Upper lobe of right lung (tissue), 1 donor: ENCODE results near the gene SWT1. TPM values are rescaled to one million over a fixed set of nuclear protein-coding genes. Genes with fewer than 3 reads are reported as not detected.

Experiments
- ATAC-seq: fragments of 200-7000 bp; cut with Tn5 transposase; one replicate; pipeline ENCODE4 v1.9.1; 2020; ENCODE audit warnings: mild to moderate bottlenecking, moderate library complexity
- DNase-seq: peaks from one replicate; pipeline ENCODE4 v3.0.0-alpha.2; 2020
- H3K27ac ChIP-seq: fragments of 200-600 bp; one replicate; pipeline ENCODE4 v1.8.0; 2022
- H3K27me3 ChIP-seq: fragments of 200-600 bp; one replicate; pipeline ENCODE4 v1.8.0; 2022; ENCODE audit warnings: mild to moderate bottlenecking
- H3K36me3 ChIP-seq: fragments of 200-600 bp; one replicate; pipeline ENCODE4 v1.8.0; 2022
- H3K4me1 ChIP-seq: fragments of 200-600 bp; one replicate; pipeline ENCODE4 v1.8.0; 2022
- H3K4me3 ChIP-seq: fragments of 200-600 bp; one replicate; pipeline ENCODE4 v1.8.0; 2022; ENCODE audit warnings: mild to moderate bottlenecking
- H3K9me3 ChIP-seq: fragments of 200-600 bp; one replicate; pipeline ENCODE4 v1.8.0; 2022
- intact Hi-C: fragments of 100-400 bp; cut with DNase I; formaldehyde crosslinking; loops from one replicate; pipeline ENCODE4 v1.11.0; 2022
- total RNA-seq: library from RNA; stranded (reverse); fragmentation: NEBNext Ultra II Directional; extraction: Animal tissue kit (Norgen Biotek cat#: 25700); gene quantifications from one replicate; pipeline ENCODE4 v1.2.1, GENCODE V29; 2021
- TF ChIP-seq, protein P1 (sequence below): fragments of 200-600 bp; IDR thresholded peaks from one replicate; pipeline ENCODE4 v1.8.0; 2022; ENCODE audit warnings: antibody characterized with exemption
- donor health status: DM: no; HTN: yes; CAD: no; lungs with severe emphysema.

SWT1 gene
- total RNA-seq, 1 donor from 2014 or later: 7.2 TPM

DNA sequence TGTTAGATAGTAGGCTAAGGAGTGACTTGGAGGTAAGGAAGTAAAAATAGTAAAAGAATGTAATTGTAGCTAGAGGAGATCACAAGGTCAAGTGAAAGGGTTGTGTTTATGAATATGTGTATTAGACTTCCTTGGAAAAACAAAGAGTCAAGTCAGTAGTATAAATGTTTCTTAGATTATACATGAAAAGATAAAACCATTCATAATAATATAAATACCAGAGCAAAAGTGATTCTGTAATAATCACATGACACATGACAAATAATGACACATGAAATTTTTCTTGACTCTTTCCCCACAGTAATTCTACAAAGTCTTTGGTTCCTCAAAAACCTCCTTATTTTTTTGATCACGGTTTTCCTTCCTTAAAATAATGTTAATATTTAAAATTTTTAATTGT lies 103.6 kb downstream of the SWT1 start:
- no peak overlapping the region for H3K27ac ChIP-seq
- TF ChIP-seq, protein P1, sequence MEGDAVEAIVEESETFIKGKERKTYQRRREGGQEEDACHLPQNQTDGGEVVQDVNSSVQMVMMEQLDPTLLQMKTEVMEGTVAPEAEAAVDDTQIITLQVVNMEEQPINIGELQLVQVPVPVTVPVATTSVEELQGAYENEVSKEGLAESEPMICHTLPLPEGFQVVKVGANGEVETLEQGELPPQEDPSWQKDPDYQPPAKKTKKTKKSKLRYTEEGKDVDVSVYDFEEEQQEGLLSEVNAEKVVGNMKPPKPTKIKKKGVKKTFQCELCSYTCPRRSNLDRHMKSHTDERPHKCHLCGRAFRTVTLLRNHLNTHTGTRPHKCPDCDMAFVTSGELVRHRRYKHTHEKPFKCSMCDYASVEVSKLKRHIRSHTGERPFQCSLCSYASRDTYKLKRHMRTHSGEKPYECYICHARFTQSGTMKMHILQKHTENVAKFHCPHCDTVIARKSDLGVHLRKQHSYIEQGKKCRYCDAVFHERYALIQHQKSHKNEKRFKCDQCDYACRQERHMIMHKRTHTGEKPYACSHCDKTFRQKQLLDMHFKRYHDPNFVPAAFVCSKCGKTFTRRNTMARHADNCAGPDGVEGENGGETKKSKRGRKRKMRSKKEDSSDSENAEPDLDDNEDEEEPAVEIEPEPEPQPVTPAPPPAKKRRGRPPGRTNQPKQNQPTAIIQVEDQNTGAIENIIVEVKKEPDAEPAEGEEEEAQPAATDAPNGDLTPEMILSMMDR: no peak
- intact Hi-C loops: no loop called here
- no peaks in the 10 kb centered on the region for H3K36me3 ChIP-seq
- no peaks in the 10 kb centered on the region for H3K27me3 ChIP-seq
- DNase-seq (no peak), ATAC-seq (no peak)
- no peaks in the 10 kb centered on the region for H3K4me1 ChIP-seq
- no peak overlapping the region for H3K4me3 ChIP-seq
- H3K9me3 ChIP-seq: no peaks in the 10 kb centered on the region

GRCh38 chr1:185262151-185262550 lies 105.2 kb downstream of the SWT1 start:
- Histone ChIP-seq H3K27ac (no peak overlapping the region), H3K4me1 (no peaks in the 10 kb centered on the region), H3K4me3 (no peak overlapping the region), H3K27me3 (no peaks in the 10 kb centered on the region), H3K9me3 (no peaks in the 10 kb centered on the region), H3K36me3 (no peaks in the 10 kb centered on the region)
- no peak for ATAC-seq
- intact Hi-C loops: no loop called here
- DNase-seq: no peak
- TF ChIP-seq, protein P1: no peak

DNA sequence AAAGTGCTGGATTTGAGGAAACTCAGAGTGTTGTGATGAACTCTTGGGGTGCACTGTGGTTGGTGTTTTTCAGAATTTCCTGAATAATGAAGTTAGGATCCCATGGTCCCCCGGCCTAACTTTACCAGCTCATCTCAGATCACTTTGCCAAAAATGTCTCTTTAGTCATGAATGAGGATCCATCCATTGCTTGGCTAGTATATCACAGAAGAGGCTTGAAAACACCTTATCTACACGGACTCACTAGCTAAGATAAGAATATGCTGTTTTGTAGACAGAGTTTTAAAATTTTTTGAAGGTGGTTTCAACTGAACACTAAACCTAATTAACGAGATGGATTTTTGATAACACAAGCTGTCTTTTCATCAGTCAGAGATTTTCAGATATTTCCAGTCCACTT lies 106.3 kb downstream of the SWT1 start:
- ATAC-seq (no peak), DNase-seq (no peak)
- H3K4me3 ChIP-seq: no peak overlapping the region
- intact Hi-C loops: no loop called here
- H3K9me3 ChIP-seq: no peaks in the 10 kb centered on the region
- no peaks in the 10 kb centered on the region for H3K27me3 ChIP-seq
- H3K4me1 ChIP-seq: no peaks in the 10 kb centered on the region
- TF ChIP-seq, protein P1: no peak
- no peak overlapping the region for H3K27ac ChIP-seq
- no peaks in the 10 kb centered on the region for H3K36me3 ChIP-seq

- Histone ChIP-seq H3K27ac (no peak overlapping the region), H3K4me3 (no peak overlapping the region), H3K36me3 (no peaks in the 10 kb centered on the region), H3K9me3 (no peaks in the 10 kb centered on the region), H3K4me1 (no peaks in the 10 kb centered on the region), H3K27me3 (no peaks in the 10 kb centered on the region)
- ATAC-seq: no peak
- no peak for DNase-seq
- intact Hi-C loops: no loop called here
- TF ChIP-seq, protein P1: no peak
Measured at GRCh38 chr1:185263780-185264179, 106.8 kb downstream of the SWT1 start.

GRCh38 chr1:185265314-185265713 lies 108.3 kb downstream of the SWT1 start:
- no peak overlapping the region for H3K4me3 ChIP-seq
- H3K36me3 ChIP-seq: no peaks in the 10 kb centered on the region
- H3K9me3 ChIP-seq: no peaks in the 10 kb centered on the region
- ATAC-seq: no peak
- H3K4me1 ChIP-seq: no peaks in the 10 kb centered on the region
- intact Hi-C loops: no loop called here
- TF ChIP-seq, protein P1: no peak
- DNase-seq: no peak
- H3K27me3 ChIP-seq: no peaks in the 10 kb centered on the region
- H3K27ac ChIP-seq: no peak overlapping the region

DNA sequence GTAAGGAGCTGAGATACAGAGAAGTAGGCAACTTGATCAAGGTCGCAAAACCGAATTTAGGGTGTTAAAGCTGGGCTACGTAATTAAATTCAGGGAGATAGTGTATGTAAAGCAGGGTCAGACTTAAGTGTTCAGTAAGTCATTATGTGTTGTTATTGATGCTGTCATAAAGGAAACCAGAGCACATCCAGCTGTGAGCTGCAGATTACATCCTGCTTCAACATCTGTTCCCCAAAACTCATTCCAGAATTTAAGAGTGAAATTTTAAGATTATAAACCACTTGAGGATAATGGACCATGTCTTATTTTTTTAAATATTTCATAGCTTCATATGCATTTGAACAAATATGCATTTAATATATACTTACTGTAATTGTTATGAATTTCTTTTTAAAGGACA lies 110.3 kb downstream of the SWT1 start:
- Histone ChIP-seq H3K27ac (no peak overlapping the region), H3K9me3 (no peaks in the 10 kb centered on the region), H3K4me1 (no peaks in the 10 kb centered on the region), H3K36me3 (no peaks in the 10 kb centered on the region), H3K4me3 (no peak overlapping the region), H3K27me3 (no peaks in the 10 kb centered on the region)
- intact Hi-C loops: no loop called here
- ATAC-seq (no peak), DNase-seq (no peak)
- TF ChIP-seq, protein P1: no peak
